Endometrial microvascular endothelial cells (primary cell): Measurements from ENCODE around the gene ARL15. TPM values are rescaled to one million over a fixed set of nuclear protein-coding genes. Genes with fewer than 3 reads are reported as not detected.

Experiments
- in situ Hi-C: cut with HindIII; loops from 2 replicates; pipeline ENCODE4 v1.10.0; 2017; ENCODE audit warnings: low sequenced_read_pairs, low pct_unique_long_range_greater_than_20kb; ENCODE audit errors: inconsistent ontology term
- total RNA-seq: library from RNA; depleted of rRNA; stranded (reverse); fragments of >200 nt; gene quantifications from one replicate; pipeline ENCODE4 v1.2.3, GENCODE V29; 2015; ENCODE audit errors: inconsistent ontology term

ARL15 gene
- total RNA-seq, 1 donor from 2014 or later, result 9.0 TPM

GRCh38 chr5:54261596-54261995 is 48.8 kb downstream of the ARL15 start:
- in situ Hi-C loops, result no loop called here

DNA sequence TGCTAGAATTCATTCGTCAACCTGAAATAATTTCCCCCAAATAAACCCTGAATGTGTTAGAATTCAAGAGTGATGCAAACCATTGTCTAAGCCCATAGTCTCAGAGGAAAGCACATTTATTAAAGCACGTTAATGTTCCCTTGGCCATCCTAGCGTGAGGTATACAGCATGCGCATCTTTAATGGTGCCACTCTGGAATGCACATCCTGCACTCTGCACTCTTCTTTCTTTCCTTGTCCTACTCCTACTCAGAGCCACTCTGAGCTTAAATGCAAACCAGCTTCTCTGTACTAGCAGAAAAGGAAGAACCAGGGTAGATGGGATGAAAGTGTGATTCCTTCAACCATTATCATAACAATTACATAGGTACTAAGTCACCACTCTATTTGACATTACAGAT is 50.4 kb downstream of the ARL15 start:
- in situ Hi-C loops, result no loop called here

GRCh38 chr5:54259090-54259489 is 51.3 kb downstream of the ARL15 start:
- in situ Hi-C loops, result no loop called here

GRCh38 chr5:54257366-54258118 is 52.8 kb downstream of the ARL15 start:
- in situ Hi-C loops, result no loop called here

GRCh38 chr5:54254482-54255198 is 55.7 kb downstream of the ARL15 start:
- in situ Hi-C loops, result no loop called here

DNA sequence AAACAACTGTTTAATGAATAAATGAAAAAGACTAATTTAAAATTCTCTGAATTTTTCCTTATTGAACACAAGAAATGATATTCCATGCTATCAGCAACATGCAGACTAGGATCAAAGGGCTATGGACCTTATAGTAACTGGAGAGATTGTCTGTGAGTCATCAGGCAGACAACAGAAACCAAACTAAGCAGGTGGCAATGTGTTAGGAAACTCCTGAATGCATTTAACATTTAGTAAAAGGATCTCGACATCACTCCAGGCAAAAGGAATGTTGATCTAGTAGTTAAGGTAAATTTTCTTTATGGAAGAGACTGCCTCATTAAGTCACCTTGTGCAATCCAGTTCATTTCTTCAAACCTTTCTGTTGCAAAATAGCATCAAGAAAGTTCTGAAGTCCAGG is 58.4 kb downstream of the ARL15 start:
- in situ Hi-C loops, result no loop called here

DNA sequence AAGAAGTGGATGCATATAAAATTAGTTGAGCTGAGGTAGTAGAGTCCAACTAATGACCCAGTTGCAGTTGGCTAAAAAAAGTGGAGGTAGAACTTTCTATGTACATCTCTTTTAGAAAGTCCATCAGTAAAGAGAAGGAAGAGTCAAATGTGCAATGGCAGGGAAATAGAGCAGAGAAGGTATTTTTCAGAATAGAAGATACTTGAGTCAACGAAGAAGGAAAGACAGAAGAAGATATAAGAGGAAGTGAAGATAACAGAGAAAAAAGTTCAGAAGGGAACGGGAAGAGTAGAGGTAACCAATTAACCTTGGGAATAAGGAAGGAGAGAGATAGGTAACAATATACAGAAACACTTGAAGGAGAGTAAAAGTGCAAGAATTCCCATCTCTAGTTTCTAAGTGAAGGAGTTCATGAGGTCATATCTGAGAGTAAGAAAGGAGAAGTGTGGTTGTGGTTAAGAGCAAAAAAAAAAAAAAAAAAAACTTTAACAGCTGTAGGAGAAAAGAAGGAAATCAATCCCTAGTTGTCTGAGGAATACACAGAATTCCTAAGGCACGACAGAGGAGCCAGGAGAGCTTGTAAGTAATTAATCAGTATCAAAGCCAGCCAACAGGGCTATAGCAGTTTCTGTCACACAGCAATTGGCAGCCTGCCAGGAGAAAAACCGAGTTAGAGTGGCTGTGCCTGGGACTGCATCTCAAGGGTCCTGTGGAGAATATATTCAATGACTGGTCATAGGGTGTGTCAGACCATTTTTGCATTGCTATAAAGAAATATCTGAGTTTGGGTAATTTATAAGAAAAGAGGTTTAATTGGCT is 61.0 kb downstream of the ARL15 start:
- in situ Hi-C loops, result no loop called here

- in situ Hi-C loops, result no loop called here
These were observed 63.1 kb downstream of the ARL15 start for GRCh38 chr5:54247226-54247625.

DNA sequence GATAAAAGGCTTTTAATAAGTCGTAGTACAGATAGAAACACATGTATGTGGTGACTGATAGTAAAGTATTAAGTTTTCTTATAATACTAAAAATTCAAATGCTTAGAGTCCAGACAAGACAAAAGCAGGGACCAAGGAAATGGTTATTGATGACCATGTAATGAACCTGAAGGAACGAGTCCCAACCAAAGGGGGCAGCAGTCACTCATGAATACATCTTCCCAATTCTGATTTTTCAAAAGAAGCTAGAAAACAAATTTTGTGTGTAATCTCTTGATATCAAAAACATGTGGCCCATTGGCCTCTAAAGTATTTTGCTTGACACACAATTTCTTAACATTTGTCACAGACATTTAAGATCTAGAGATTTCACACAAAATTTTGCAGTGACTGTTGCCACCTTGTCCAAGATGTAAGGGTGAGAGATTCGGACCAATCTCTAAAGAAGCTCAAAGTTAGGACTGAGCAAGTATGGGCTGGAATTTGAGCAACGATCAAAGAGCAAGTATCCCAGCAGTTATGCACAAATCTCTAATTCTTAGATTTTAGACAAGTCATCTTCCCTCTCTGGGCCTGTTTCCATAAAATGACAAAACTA is 66.8 kb downstream of the ARL15 start:
- in situ Hi-C loops, result no loop called here

DNA sequence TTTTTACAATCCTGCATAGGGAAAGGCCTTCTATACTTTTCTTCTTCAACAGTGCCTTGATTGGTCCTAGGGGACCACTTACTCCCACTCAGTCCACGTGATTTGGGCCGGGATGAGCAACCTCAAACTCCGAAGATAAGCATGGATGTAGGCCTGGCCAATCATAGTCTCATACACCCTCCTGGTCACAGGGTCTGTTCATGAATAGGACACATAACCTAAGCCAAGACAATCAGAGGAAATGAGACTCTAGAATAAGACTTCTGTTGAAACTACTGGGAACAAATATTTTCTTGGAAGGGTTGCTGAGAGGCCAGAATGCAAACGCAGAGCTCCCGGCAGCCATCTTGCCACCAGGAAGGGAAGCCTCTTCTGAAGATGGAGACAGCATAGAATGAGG is 68.1 kb downstream of the ARL15 start:
- in situ Hi-C loops, result no loop called here

DNA sequence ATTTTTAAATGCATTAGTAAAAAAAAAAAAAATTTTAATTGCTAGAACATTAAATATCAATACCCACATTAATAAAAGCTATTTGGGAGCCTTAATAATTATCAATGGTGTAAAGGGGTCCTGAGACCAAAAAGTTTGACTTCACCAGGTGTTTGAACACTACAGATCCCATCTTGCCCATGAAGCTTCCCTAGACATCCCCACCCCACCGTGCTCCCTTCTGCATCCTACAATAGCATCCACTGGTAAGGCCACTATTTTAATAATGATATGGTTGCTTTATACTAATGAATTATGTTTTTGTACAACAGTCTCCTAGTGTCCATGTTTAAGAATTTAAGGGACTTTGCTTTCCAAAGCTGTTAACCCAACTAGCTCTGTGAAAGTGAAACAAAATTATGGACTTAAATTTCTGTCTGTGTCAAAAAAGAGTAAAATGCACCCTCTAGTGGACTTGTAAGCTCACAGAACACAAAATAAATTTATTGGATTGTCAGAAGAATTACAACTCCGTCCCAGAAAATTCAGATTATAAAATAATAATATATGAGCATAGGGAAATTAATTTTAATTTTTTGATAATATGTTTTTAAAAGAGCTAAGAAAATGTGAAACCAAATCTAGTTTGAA is 76.0 kb downstream of the ARL15 start:
- in situ Hi-C loops, result no loop called here

GRCh38 chr5:54230936-54231685 is 79.3 kb downstream of the ARL15 start:
- in situ Hi-C loops, result no loop called here

DNA sequence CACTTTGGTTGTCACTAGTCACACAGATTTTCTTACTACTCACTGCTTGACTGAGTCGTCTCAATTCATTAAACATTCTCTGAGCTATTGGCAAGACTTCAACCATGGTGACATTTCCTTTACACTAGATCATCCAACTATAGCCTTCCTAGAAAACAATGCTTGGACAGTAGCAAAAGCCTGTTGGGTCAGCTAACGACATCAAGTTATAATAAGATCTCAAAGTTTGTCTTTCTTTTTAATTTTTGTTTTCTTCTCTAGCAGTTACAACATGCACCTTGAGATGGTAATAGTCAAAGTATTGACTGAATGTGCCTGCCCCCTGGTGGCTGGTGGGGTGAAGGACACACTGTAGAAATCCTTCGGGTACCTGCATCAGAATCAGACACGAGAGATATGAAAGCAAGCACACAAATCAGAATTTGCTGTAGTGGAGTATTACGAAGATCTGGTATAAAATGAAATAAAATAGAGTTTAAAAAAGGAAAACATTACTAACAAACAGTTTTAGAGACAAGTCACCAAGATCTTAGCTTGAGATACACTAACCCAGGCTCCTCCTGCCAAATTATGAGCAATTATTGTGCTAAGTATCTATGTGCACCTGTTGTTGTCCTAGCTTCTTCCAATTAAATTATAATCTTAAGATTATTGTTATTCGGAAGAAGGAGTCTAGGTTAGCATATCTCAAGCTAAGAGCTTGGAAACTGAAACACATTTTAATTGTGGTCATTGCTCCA is 81.2 kb downstream of the ARL15 start:
- in situ Hi-C loops, result no loop called here

DNA sequence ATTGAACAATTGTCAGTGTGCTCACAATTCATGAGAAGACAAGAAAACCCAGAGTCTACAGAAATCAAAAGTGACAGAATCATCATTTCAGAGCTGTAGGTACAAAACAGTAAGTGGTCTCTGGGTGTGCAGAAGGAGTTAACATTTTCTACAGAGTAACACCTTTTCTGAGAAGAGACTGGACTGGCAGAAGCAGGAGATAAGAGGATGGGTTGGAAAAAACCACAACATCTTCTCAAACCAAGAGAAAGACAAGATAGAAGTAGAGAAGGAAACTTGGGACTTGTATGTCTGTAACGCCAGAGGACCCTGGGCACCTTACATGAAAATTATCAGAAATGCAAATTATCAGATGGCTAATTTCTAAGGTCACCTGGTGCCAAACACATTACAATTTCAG is 82.6 kb downstream of the ARL15 start:
- in situ Hi-C loops, result no loop called here

DNA sequence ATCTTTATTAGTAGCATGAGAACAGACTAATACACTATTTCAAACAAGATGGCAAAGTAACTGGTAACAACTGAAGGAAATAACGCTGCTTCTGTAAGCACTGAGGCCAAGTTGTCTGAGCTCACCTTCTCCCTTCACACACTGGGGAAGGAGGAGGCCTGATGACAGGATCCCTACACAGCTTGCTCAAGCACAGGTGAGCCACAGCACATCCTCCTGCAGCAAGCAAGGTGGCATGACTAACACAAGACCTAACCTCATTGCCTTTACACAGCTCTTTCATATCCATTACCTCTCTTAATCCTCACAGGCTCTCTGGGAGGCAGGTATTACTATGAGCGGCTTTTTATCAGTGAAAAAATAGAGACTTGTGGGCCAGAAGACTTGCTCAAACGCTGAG is 83.3 kb downstream of the ARL15 start:
- in situ Hi-C loops, result no loop called here

- in situ Hi-C loops, result no loop called here
These were observed 84.2 kb downstream of the ARL15 start for GRCh38 chr5:54226215-54226614.

GRCh38 chr5:54224103-54224826 is 86.1 kb downstream of the ARL15 start:
- in situ Hi-C loops, result no loop called here
